GM12878 (cell line): Measurements from ENCODE around the gene ADCY5. TPM values are rescaled to one million over a fixed set of nuclear protein-coding genes. Genes with fewer than 3 reads are reported as not detected.

Experiments used
- ATAC-seq: fragments of 200-7000 bp; cut with Tn5 transposase; 3 replicates; pipeline ENCODE4 v1.9.1; 2020; ENCODE audit warnings: mild to moderate bottlenecking, moderate library complexity
- BruUV-seq: library from RNA; stranded (reverse); fragments of 400-500 nt; replicated peaks from 2 replicates; lab custom pipeline; 2021; lab: Mats Ljungman, UMichigan
- CTCF ChIA-PET: fragments of 300-600 bp; sonication (Branson Sonifier 250); formaldehyde crosslinking; extraction: SDS; loops from one replicate; lab custom pipeline; 2021; ENCODE audit warnings: inconsistent platforms; lab: Yijun Ruan, JAX
- POLR2A ChIA-PET: fragments of 350-600 bp; formaldehyde crosslinking; extraction: SDS; loops from one replicate; lab custom pipeline; 2021; ENCODE audit warnings: inconsistent platforms; lab: Charles Lee
- RAD21 ChIA-PET: fragments of 300-600 bp; sonication (Branson Sonifier 250); formaldehyde crosslinking; loops from one replicate; lab custom pipeline; 2023; ENCODE audit warnings: antibody characterized with exemption; ENCODE audit not compliant: unreplicated experiment; lab: Charles Lee
- SMC1A ChIA-PET: fragments of 300-600 bp; sonication (Branson Sonifier 250); formaldehyde crosslinking; loops from one replicate; lab custom pipeline; 2023; ENCODE audit not compliant: unreplicated experiment, uncharacterized antibody; lab: Charles Lee
- DNase-seq: peaks from one replicate; pipeline ENCODE4 v3.0.0-alpha.2; 2011; ENCODE audit warnings: low read depth, low spot score
- FAIRE-seq: peaks from 3 replicates; lab custom pipeline; 2011; peaks lifted over from hg19 to GRCh38; lab: Jason Lieb, UNC
- H2AFZ ChIP-seq: 2 replicates; pipeline ENCODE4 v1.6.0; 2011; ENCODE audit warnings: low read depth, low read length, control low read depth; ENCODE audit not compliant: control insufficient read depth
- H3K27ac ChIP-seq: 2 replicates; pipeline ENCODE4 v1.5.1; 2011; ENCODE audit warnings: control low read depth; ENCODE audit not compliant: control insufficient read depth, insufficient read depth
- H3K27me3 ChIP-seq, 2 experiments: replicated peaks in 1 of 2; 2 replicates each; pipeline versions ENCODE4 v1.6.0 to v1.6.1; 2011; ENCODE audit warnings: low read length in 1 of 2; ENCODE audit not compliant: control insufficient read depth in 2 of 2, insufficient read depth in 2 of 2
- H3K36me3 ChIP-seq, 2 experiments: 2 replicates each; pipeline ENCODE4 v1.5.1; 2011; ENCODE audit warnings: low read length in 1 of 2; ENCODE audit not compliant: control insufficient read depth in 2 of 2, insufficient read depth in 2 of 2
- H3K4me1 ChIP-seq: 2 replicates; pipeline ENCODE4 v1.6.1; 2011; ENCODE audit warnings: mild to moderate bottlenecking, low read length, moderate library complexity, mixed read lengths; ENCODE audit not compliant: control insufficient read depth, insufficient read depth
- H3K4me2 ChIP-seq: 2 replicates; pipeline ENCODE4 v1.6.0; 2011; ENCODE audit warnings: control low read depth; ENCODE audit not compliant: control insufficient read depth, insufficient read depth
- H3K4me3 ChIP-seq: fragments of 200-600 bp; sonication (generic); 2 replicates; pipeline ENCODE4 v1.5.1; 2016
- H3K79me2 ChIP-seq: 2 replicates; pipeline ENCODE4 v1.6.0; 2011; ENCODE audit warnings: low read length; ENCODE audit not compliant: control insufficient read depth, insufficient read depth
- H3K9ac ChIP-seq: 2 replicates; pipeline ENCODE4 v1.8.0; 2011; ENCODE audit warnings: low read length, control low read depth, mixed read lengths; ENCODE audit not compliant: control insufficient read depth, insufficient read depth
- H3K9me3 ChIP-seq: replicated peaks from 3 replicates; pipeline ENCODE4 v1.5.1; 2011; ENCODE audit warnings: mild to moderate bottlenecking, low read length; ENCODE audit not compliant: control insufficient read depth, insufficient read depth
- H4K20me1 ChIP-seq: 2 replicates; pipeline ENCODE4 v1.6.0; 2011; ENCODE audit not compliant: control insufficient read depth, insufficient read depth
- MXI1 ChIP-seq: fragments of 150-350 bp; IDR thresholded peaks from 2 replicates; pipeline ENCODE4 v1.6.1; 2011; ENCODE audit warnings: low read depth, mild to moderate bottlenecking, inconsistent platforms, low read length, improper control_type of control experiment
- RAD51 ChIP-seq: fragments of 450-650 bp; IDR thresholded peaks from 2 replicates; pipeline ENCODE4 v1.6.1; 2016; ENCODE audit warnings: moderate library complexity, mild to moderate bottlenecking, inconsistent platforms
- SMAD1 ChIP-seq: fragments of 450-650 bp; IDR thresholded peaks from 2 replicates; pipeline ENCODE4 v1.6.1; 2018; ENCODE audit warnings: mild to moderate bottlenecking, low read depth; ENCODE audit not compliant: partially characterized antibody
- TBL1XR1 ChIP-seq: IDR thresholded peaks from 2 replicates; pipeline ENCODE4 v1.6.1; 2012; ENCODE audit warnings: low read depth, low read length, improper control_type of control experiment
- WGBS: methylation state at CpG from one replicate; pipeline ENCODE4 v1.1.6; 2016; ENCODE audit warnings: low lambda C conversion rate; ENCODE audit not compliant: insufficient replicate concordance, insufficient coverage; ENCODE audit errors: missing lambda C conversion rate; 5-methylcytosine and 5-hydroxymethylcytosine counted together
- in situ Hi-C: fragments of 300-500 bp; cut with MboI; formaldehyde crosslinking; loops from 9 replicates; pipeline ENCODE4 v1.14.3; 2018; ENCODE audit warnings: mixed read lengths
- intact Hi-C: fragments of 100-400 bp; cut with micrococcal nuclease; formaldehyde crosslinking; loops from one replicate; pipeline ENCODE4 v1.14.2; 2022; ENCODE audit not compliant: unreplicated experiment
- polyA plus RNA-seq, 11 experiments: library from polyadenylated mRNA; depleted of rRNA in 4 of 11; unstranded in 6 of 11; stranded (reverse) in 5 of 11; fragments of >200 nt; fragmentation: Nextera tagmentation in 4 of 11; fragmentation: Illumina TruSeq in 1 of 11; extraction: Ambion mirVana in 4 of 11; extraction: Trizol in 1 of 11; gene quantifications; 1 replicate in 1 of 11; 2 replicates in 10 of 11; pipeline versions ENCODE4 v1.2.1 to v1.2.3, GENCODE V29; 2011 to 2016; ENCODE audit warnings: inconsistent platforms in 2 of 11, missing spikeins in 2 of 11, low read depth in 1 of 11
- total RNA-seq, 4 experiments: library from RNA; depleted of rRNA in 3 of 4; stranded (reverse); fragments of >200 nt in 3 of 4; fragmentation: Illumina TruSeq in 1 of 4; extraction: Trizol in 1 of 4; gene quantifications; 2 replicates each; pipeline versions ENCODE4 v1.2.1 to v1.2.3, GENCODE V29; 2013 to 2021
- TF ChIP-seq, protein P1 (sequence below): fragments of 450-650 bp; formaldehyde crosslinking; IDR thresholded peaks from 2 replicates; pipeline ENCODE4 v1.5.0; 2022; ENCODE audit warnings: mild to moderate bottlenecking, missing genetic modification characterization

Gene ADCY5
- total and polyA plus RNA-seq, 10 of the 15 experiments (the other 5 are each of a cell fraction or from before 2014, with no cell fraction given): under 0.01 to 0.24 (median 0.02) TPM; not detected in 4

DNA sequence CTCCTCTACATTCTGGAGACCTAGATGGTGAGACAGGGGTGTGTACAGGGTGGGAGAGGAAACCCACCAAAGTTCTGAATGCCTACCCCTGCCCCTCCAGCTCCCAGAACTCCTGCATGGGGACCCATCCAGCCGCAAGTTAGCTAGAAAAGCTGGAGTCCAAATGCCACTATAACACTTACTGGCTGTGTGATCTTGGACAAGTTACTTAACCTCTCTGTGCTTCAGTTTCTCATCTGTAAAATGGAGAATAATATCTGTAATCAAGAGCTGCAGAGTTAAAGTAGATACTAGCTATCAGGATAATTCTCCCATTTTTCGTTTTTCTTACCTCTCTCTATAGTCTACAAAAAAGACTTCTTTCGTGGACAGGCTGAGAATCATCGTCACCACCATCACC lies 63.4 kb downstream of the ADCY5 start:
- Histone ChIP-seq H3K27ac (no peak overlapping the region), H3K4me3 (no peak overlapping the region), H4K20me1 (no peaks in the 10 kb centered on the region), H3K9ac (no peak overlapping the region), H3K9me3 (no peaks in the 10 kb centered on the region), H3K79me2 (no peaks in the 10 kb centered on the region), H3K4me1 (no peaks in the 10 kb centered on the region), H3K4me2 (no peak overlapping the region), H3K36me3 (no peaks in the 10 kb centered on the region), H2AFZ (no peak overlapping the region)
- intact Hi-C loops (no loop called here), in situ Hi-C loops (no loop called here)
- FAIRE-seq: no peak
- CTCF ChIA-PET: no interaction called here
- no TSS peak for BruUV-seq
- no peak for DNase-seq
- SMC1A ChIA-PET: no interaction called here
- RAD21 ChIA-PET: no interaction called here
- WGBS: 44% methylated on average over 4 of the region's 4 CpGs
- POLR2A ChIA-PET: no interaction called here
- ATAC-seq: no peak
- TF ChIP-seq SMAD1: no peak
- TF ChIP-seq MXI1: no peak
- no peak for TF ChIP-seq TBL1XR1
- TF ChIP-seq, protein P1, sequence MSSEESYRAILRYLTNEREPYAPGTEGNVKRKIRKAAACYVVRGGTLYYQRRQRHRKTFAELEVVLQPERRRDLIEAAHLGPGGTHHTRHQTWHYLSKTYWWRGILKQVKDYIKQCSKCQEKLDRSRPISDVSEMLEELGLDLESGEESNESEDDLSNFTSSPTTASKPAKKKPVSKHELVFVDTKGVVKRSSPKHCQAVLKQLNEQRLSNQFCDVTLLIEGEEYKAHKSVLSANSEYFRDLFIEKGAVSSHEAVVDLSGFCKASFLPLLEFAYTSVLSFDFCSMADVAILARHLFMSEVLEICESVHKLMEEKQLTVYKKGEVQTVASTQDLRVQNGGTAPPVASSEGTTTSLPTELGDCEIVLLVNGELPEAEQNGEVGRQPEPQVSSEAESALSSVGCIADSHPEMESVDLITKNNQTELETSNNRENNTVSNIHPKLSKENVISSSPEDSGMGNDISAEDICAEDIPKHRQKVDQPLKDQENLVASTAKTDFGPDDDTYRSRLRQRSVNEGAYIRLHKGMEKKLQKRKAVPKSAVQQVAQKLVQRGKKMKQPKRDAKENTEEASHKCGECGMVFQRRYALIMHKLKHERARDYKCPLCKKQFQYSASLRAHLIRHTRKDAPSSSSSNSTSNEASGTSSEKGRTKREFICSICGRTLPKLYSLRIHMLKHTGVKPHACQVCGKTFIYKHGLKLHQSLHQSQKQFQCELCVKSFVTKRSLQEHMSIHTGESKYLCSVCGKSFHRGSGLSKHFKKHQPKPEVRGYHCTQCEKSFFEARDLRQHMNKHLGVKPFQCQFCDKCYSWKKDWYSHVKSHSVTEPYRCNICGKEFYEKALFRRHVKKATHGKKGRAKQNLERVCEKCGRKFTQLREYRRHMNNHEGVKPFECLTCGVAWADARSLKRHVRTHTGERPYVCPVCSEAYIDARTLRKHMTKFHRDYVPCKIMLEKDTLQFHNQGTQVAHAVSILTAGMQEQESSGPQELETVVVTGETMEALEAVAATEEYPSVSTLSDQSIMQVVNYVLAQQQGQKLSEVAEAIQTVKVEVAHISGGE (CRISPR knock-in tag): no peak
- TF ChIP-seq RAD51: no peak
- TF ChIP-seq, all 136 proteins: peak for 0
- H3K27me3 ChIP-seq: peaks cover 0 to 4% of the 10 kb centered on the region in 2 experiments; a peak in 3 of 4 replicates
